Hematopoietic multipotent progenitor cell treated with erythropoietin and hydrocortisone succinate and interleukin-3 and kit ligand, for 8 days (in vitro differentiated cells): Measurements from ENCODE around the gene RBCK1.
A peak's percentile ranks its signal among the peaks of the same experiment; 100 is the strongest.

Source experiments
- DNase-seq: peaks from one replicate; pipeline ENCODE4 v3.0.0-alpha.2; 2015

The RBCK1 gene

DNA sequence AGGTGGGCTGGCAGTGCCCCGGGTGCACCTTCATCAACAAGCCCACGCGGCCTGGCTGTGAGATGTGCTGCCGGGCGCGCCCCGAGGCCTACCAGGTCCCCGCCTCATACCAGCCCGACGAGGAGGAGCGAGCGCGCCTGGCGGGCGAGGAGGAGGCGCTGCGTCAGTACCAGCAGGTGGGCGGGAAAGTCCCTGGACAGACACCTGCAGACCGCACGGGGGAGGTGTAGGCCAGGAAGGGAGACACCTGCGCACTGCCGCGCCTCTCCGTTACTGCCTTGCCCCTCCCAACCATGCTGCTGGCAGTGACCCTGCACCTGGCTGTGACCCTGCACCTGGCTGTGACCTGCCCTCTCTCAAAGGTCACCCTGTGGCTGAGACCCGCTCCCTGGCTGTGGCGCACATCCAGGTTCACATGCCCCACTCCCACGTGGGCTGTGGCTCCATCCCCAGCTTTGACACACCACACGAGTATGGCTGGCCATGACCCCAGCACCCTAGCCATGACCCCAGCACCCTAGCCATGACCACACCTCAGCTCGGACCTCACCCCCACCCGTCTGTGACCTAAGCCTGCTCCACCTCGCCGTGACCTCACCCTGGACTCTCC lies 11.6 kb downstream of the RBCK1 start:
- no peak for DNase-seq

- no peak for DNase-seq
These were observed 12.1 kb downstream of the RBCK1 start for GRCh38 chr20:420166-420620.

- DNase-seq: peak; percentile 32
These were observed 12.8 kb downstream of the RBCK1 start for GRCh38 chr20:420721-421574.

DNA sequence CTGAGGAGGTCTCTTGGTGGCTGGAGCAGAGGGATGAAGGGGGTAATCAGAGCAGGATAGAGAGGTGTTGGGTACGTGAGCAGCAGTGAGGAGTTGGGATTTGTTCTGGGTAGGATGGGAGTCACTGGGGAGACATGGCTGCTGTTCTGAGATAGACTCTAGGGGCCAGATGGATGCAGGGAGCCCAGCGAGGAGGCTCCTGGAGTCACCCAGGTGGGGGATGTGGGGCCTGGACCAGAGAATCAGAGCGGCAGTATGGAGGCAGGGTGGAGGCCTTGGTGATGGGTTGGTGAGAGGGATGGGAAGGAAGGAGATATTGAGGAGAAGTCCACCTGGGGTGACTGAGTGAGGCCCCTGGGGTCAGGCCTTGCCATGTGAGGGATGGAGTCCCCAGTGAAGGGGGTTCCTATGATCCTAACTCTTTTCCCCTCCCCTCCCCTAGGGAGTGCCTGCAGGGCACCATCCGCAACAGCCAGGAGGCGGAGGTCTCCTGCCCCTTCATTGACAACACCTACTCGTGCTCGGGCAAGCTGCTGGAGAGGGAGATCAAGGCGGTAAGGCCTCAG lies 13.7 kb downstream of the RBCK1 start:
- DNase-seq: no peak

DNA sequence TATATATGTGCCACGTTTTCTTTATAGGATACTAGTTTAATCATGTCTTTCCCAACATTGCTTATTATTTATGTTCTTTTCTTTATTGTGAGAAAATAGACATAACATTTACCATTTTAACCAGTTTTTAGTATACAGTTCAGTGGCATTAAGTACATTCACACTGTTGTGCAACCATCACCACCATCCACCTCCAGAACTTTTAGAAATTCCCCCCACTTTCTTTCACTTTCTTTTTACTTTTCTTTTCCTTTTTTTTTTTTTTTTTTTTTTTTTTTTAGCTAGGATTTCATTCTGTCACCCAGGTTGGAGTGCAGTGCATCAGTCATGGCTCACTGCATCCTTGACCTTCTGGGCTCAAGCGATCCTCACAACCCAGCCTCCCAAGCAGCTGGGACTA lies 18.5 kb downstream of the RBCK1 start:
- no peak for DNase-seq

DNA sequence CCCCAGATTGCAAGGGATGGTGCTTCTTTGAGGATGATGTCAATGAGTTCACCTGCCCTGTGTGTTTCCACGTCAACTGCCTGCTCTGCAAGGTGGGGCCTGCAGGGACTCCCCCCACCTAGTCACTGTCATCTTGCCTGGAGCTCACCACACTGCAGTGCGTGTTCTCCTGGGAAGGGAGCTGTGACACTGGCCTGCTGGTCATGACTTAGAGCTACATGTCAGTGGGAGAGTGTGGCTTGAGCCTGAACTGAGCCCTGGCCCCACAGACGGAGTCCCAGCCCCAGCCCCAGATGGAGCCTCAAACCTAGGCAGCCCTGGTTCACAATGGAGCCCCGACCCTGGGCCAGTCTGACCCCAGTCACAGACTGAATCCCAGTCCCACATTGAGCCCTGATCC lies 19.3 kb downstream of the RBCK1 start:
- no peak for DNase-seq

DNA sequence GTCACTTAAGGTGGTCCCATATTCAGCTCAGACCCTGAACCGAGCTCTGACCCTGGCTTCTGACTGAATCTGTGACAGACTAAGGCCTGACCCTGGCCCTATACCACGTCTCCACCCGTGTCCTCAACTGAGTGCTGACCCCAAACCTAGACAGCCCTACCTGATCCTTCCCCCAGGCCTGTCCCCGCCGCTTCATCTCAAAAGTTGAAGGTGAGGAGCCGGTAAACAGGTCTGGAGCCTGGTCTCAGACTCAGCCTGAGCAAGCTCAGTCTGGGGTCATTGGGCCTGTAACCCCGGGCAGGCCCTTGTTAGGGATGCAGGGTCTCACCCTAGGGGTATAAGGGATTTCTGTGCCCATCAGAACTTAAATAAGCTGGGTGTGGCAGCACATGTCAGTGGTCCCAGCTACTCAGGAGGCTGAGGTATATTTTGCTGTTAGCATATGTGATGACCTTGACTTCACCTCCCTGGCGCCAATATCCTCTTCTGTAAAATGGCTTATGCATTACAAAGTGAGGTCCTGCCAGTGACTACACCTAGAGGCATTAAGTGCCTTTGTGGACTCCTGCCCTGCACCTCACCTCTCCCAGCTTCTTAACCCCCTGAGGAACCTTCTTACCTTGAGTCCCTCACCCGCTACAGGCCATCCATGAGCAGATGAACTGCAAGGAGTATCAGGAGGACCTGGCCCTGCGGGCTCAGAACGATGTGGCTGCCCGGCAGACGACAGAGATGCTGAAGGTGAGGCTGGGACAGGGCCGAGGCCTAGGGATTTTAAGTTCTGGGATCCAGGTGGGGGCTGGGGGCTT lies 20.0 kb downstream of the RBCK1 start:
- DNase-seq: no peak

GRCh38 chr20:428658-429200 lies 20.6 kb downstream of the RBCK1 start:
- DNase-seq: no peak

DNA sequence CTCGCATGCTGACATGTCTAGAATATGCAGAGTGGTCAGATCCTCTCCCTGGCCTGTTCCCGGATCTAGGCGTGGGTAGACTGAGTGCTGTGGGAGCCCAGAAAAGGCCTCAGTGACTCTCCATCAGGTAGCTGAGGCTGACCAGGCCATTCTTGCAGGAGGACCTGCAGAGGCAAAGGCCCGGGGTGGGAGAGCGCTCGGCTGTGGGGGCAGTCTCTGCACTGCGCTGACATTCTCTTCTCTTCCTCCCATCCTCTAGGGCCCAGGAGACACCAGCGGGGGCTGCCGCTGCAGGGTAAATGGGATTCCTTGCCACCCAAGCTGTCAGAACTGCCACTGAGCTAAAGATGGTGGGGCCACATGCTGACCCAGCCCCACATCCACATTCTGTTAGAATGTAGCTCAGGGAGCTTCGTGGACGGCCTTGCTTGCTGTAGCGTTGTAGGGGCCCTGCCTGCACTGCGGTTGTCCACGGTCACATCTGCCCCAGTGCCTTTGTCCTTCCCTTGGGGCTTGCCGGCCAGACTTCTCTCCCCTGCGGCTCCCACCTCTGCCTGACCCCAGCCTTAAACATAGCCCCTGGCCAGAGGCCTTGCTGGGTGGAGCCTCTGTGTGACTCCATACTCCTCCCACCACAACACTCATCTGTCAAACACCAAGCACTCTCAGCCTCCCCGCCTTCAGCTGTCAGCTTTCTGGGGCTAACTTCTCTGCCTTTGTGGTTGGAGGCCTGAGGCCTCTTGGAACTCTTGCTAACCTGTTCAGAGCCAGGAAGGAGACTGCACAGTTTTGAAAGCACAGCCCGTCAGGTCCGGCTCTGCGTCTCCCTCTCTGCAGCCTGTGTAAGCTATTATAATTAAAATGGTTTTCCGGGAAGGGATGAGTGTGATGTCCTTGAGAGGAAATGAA lies 22.2 kb downstream of the RBCK1 start:
- DNase-seq: no peak

DNA sequence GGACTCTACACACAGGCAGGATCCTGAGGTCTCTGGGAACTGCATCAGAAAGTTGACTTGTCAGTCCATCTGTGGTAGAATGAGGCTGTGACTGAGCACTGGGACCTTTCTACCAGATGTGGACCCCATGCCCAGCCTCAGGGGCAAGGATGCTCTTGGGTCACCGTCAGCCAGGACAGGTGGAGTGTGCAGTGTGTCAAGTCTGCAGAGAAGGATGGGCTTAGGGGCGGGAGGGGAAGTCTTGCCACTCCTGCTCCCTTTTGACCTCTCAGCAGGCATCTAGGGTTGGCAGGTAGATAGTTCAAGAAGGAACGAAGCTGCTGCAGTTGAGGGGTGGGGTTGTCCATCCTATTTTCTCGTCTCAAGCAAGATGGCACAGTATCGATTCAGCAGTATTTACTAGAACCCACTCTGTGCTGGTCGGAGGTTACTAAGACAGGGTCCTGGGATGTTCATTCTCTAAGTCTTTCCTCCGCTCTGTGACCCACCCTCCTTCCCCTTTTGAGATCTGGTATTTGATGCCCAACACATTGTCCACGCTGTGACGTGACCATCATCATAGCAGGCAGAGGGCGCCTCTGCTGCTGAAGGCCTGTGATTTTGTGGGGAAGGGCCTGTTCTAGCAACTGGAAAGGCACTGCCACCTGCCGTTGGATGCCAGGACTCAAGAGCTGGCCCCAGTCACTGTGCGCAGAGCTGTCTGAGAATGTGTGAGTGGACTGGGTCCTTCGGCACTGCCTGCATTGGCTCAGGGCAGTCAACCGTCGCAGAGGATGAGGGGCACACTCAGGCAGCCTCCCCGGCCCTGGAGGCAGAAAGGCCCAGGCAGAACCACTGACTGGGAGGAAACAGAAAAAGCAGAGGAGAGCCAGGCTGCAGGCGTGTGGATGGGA lies 23.2 kb downstream of the RBCK1 start:
- DNase-seq: peak; percentile 77

DNA sequence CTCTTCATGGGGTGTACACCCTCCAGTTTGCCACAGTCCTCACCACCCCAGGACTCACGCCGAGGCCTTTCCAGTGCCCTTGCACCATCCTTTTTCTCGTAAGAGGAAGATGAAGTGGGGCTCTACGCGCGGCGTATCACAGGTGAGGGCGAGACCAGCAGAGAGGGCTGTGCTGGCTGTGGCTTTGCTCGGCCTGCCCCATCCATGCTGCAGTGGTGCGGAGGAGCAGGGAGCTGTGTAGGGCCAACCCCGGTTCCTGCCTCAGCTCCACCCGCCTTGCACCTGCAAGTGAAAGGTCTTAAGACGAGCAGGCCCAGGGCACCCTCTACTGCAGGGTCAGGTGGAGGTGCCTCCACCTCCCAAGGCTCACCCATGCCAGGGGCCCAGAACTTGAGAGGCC lies 24.1 kb downstream of the RBCK1 start:
- no peak for DNase-seq

DNA sequence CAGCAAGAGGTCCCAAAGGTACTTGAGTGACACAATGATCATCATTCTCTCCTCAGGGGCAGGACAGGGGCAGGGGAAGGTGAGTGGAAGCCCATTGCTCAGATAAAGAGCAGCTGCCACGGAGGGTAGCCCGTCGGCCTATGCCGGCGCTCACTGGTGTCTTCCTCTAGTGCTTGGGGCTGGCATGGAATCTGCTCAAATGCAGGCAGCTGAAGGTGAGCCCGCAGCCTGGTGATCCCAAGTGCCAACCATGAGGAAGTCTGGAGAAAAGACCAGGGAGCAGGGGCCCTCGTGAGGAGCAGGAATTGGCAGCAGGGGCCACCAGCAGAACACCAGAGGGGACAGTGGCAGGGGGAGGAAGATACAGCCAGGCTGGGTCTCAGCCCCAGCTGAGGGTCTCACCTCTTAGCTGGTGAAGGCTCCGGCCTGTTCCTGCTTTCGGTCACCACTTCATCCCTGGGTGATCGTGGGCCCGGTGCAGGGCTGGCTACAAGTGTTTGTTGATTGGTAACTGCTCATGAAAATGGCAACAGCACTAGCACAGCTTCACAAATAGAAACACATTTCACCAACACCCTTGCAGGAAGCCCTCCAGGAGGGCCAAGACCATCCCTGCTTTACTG lies 24.7 kb downstream of the RBCK1 start:
- no peak for DNase-seq

GRCh38 chr20:433300-433975 lies 25.3 kb downstream of the RBCK1 start:
- no peak for DNase-seq

- DNase-seq: no peak
These were observed 26.1 kb downstream of the RBCK1 start for GRCh38 chr20:434221-434620.

DNA sequence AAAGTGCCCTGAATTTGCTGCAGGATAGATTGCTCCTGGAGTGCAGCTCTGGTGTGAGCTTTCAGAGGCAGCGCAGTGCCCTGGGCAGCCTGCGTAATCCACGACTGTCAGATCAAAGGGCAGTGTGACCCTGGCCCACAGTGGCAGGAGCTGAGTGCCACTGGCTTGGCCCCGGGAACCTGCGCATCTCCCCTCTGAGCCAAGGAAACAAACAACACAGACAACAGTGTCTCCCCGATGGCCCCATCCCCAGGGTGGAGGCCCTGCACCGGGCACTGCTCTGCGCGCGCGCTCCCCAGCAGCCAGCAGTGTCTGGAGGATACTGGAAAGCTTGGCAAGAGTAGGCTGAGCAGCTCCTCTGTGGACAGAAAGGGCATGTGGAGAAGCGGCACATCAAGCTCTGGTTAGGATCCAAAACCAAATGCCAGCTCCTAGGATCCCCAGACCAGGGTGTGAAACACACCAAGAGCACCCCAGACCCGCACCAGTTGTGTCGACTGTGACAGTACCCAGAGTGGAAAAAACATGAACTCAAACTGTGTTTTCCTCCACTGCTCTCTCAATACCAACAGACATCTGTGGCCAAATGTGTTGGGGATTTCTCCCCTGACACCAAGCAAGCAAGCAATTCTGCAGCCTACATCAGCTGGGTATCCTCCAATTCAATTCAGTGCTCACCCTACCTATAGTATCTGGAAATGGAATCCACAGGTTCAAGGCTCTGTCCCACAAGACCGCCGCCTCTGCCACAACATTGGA lies 26.7 kb downstream of the RBCK1 start:
- no peak for DNase-seq

GRCh38 chr20:435558-435957 lies 27.5 kb downstream of the RBCK1 start:
- DNase-seq: no peak

DNA sequence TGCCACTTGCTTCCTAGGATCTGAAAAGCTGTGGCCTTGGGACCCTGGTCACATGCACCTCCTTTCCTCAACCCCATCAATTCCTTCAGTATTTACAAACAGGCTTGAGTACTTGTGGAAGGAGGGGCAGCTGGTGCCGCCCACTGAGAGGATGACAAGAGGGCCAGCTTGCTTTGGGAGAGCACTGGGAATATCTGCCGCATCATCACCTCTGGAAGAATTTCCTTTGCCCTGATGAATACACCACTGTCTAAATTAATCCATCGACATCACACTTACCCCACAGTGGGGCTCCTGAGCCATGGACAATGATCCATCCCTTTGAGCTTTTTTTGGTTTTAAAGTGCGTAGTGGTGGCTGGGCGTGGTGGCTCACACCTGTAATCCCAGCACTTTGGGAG lies 28.4 kb downstream of the RBCK1 start:
- no peak for DNase-seq

DNA sequence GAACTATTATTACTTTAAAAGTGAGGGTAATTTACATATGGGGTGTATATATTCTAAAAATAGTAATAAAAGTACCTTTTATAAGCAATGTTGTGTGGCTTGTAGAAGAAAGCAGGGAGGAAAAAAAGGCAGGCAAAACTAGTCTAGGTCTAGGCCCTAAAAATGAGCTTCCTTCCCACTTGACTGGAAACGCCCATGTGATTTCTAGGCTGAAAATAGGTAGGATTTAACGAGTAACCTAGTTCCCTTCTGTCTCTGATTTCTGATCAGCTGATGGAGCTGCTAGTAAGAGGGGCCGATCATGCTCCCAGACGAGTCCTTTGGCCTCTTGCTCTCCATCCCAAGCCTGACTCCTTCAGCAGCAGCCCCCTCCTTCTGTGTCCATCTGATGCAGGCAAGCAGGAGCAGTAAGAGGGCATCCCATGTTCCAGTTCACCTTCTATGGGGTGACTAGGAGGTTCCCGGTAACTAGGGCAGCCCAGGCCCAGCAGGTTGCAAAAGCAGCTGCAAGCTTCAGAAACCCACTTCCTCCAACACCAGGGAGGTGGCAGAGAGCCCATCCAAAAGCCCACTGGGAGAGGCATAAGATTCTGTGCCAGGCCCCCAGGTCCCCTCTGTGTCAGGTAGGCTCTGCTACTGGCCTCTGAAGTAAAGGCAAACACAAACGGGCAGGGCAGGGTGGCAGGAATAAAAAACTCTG lies 29.8 kb downstream of the RBCK1 start:
- no peak for DNase-seq
